OCI-LY7 (cell line): ENCODE data around the gene NCKAP5. TPM values are rescaled to one million over a fixed set of nuclear protein-coding genes. Genes with fewer than 3 reads are reported as not detected.

Experiments
- BruUV-seq: library from RNA; stranded (reverse); fragments of 400-500 nt; replicated peaks from 2 replicates; lab custom pipeline; 2021; lab: Mats Ljungman, UMichigan
- CTCF ChIA-PET: fragments of 300-600 bp; sonication (Branson Sonifier 250); formaldehyde crosslinking; loops from one replicate; lab custom pipeline; 2022; ENCODE audit warnings: antibody characterized with exemption; ENCODE audit not compliant: unreplicated experiment; lab: Charles Lee
- POLR2A ChIA-PET: fragments of 300-600 bp; sonication (Branson Sonifier 250); formaldehyde crosslinking; loops from one replicate; lab custom pipeline; 2022; ENCODE audit warnings: antibody characterized with exemption; lab: Charles Lee
- DNase-seq: peaks from one replicate; pipeline ENCODE4 v3.0.0-alpha.2; 2015; ENCODE audit warnings: low spot score
- H2AFZ ChIP-seq: fragments of 200-600 bp; sonication (generic), shearing (Covaris generic); 2 replicates; pipeline ENCODE4 v1.6.1; 2014; ENCODE audit warnings: mild to moderate bottlenecking, antibody characterized with exemption, low read length, moderate library complexity
- H3K27ac ChIP-seq: fragments of 200-600 bp; sonication (generic); 2 replicates; pipeline ENCODE4 v1.5.1; 2014; ENCODE audit warnings: mixed run types, low read depth, mild to moderate bottlenecking, moderate library complexity, low read length, inconsistent platforms; ENCODE audit not compliant: poor library complexity, severe bottlenecking
- H3K36me3 ChIP-seq: fragments of 200-600 bp; sonication (generic); 2 replicates; pipeline ENCODE4 v1.6.1; 2014; ENCODE audit warnings: mild to moderate bottlenecking, antibody characterized with exemption, low read length, moderate library complexity, mixed read lengths; ENCODE audit not compliant: insufficient read depth
- H3K4me1 ChIP-seq: fragments of 200-600 bp; sonication (generic); 2 replicates; pipeline ENCODE4 v1.5.1; 2014; ENCODE audit warnings: mild to moderate bottlenecking, low read length; ENCODE audit not compliant: insufficient read depth, poor library complexity, severe bottlenecking
- H3K4me2 ChIP-seq: fragments of 200-600 bp; sonication (generic); 2 replicates; pipeline ENCODE4 v1.6.1; 2014; ENCODE audit warnings: mild to moderate bottlenecking, low read length
- H3K4me3 ChIP-seq: fragments of 200-600 bp; sonication (generic); 2 replicates; pipeline ENCODE4 v1.5.1; 2014; ENCODE audit warnings: mild to moderate bottlenecking, low read depth, low read length; ENCODE audit not compliant: poor library complexity, severe bottlenecking
- H3K79me2 ChIP-seq: fragments of 200-600 bp; sonication (generic); 2 replicates; pipeline ENCODE4 v1.6.1; 2016; ENCODE audit warnings: low read depth, mild to moderate bottlenecking, low read length, moderate library complexity, mixed read lengths; ENCODE audit not compliant: insufficient read depth
- H3K9me2 ChIP-seq: fragments of 200-600 bp; sonication (generic); 2 replicates; pipeline ENCODE4 v1.6.1; 2016; ENCODE audit warnings: mild to moderate bottlenecking, low read length, mixed read lengths; ENCODE audit not compliant: insufficient read depth
- H3K9me3 ChIP-seq: fragments of 200-600 bp; sonication (generic); 2 replicates; pipeline ENCODE4 v1.6.1; 2014; ENCODE audit warnings: mild to moderate bottlenecking, mixed run types, low read length, mixed read lengths
- H4K20me1 ChIP-seq: fragments of 200-600 bp; sonication (generic); 2 replicates; pipeline ENCODE4 v1.6.1; 2014; ENCODE audit warnings: mild to moderate bottlenecking, antibody characterized with exemption, low read length, moderate library complexity, mixed read lengths; ENCODE audit not compliant: insufficient read depth
- CTCF ChIP-seq: fragments of 200-600 bp; sonication (generic); conservative IDR thresholded peaks from 2 replicates; pipeline ENCODE4 v1.5.1; 2014; ENCODE audit warnings: mild to moderate bottlenecking, antibody characterized with exemption, low read length, moderate library complexity, mixed read lengths
- EZH2phosphoT487 ChIP-seq: fragments of 200-600 bp; sonication (generic); IDR thresholded peaks from 2 replicates; pipeline ENCODE4 v1.6.1; 2018; ENCODE audit warnings: low read depth, borderline replicate concordance, mild to moderate bottlenecking, mixed run types, antibody characterized with exemption, low read length, moderate library complexity, mixed read lengths
- intact Hi-C: fragments of 100-400 bp; cut with micrococcal nuclease; formaldehyde crosslinking; loops from one replicate; pipeline ENCODE4 v1.10.0; 2022; ENCODE audit not compliant: unreplicated experiment
- total RNA-seq, 2 experiments: library from RNA; depleted of rRNA in 1 of 2; stranded (reverse); fragments of >200 nt in 1 of 2; shearing (Covaris generic) in 1 of 2; gene quantifications; 2 replicates each; pipeline ENCODE4 v1.2.3, GENCODE V29; 2014 to 2022

NCKAP5 gene
- total RNA-seq, 2 experiments from 2014 or later = not detected

- no peak for DNase-seq
- Histone ChIP-seq H4K20me1 (no peaks in the 10 kb centered on the region), H3K79me2 (no peaks in the 10 kb centered on the region), H3K27ac (no peak overlapping the region), H2AFZ (no peak overlapping the region), H3K4me1 (no peaks in the 10 kb centered on the region), H3K36me3 (no peaks in the 10 kb centered on the region), H3K4me3 (no peak overlapping the region), H3K9me2 (no peaks in the 10 kb centered on the region), H3K9me3 (no peaks in the 10 kb centered on the region), H3K4me2 (no peak overlapping the region)
- no peak for TF ChIP-seq CTCF
- no peak for TF ChIP-seq EZH2phosphoT487
- intact Hi-C loops = no loop called here
- POLR2A ChIA-PET = interaction anchor here (0.8 kb wide), 1 partner anchor 225 kb away, joined by 3 read pairs; no protein-coding TSS in a partner anchor
- BruUV-seq = no TSS peak
- CTCF ChIA-PET = no interaction called here
Observed at GRCh38 chr2:133012847-133013734, 555.2 kb downstream of the NCKAP5 start.

GRCh38 chr2:133004623-133005022, 563.6 kb downstream of the NCKAP5 start:
- Histone ChIP-seq H3K4me1 (no peaks in the 10 kb centered on the region), H3K79me2 (no peaks in the 10 kb centered on the region), H3K9me3 (no peaks in the 10 kb centered on the region), H4K20me1 (no peaks in the 10 kb centered on the region), H3K4me3 (no peak overlapping the region), H2AFZ (no peak overlapping the region), H3K36me3 (no peaks in the 10 kb centered on the region), H3K4me2 (no peak overlapping the region), H3K27ac (no peak overlapping the region), H3K9me2 (no peaks in the 10 kb centered on the region)
- POLR2A ChIA-PET = no interaction called here
- no peak for TF ChIP-seq CTCF
- TF ChIP-seq EZH2phosphoT487 = no peak
- intact Hi-C loops = no loop called here
- peak; percentile 7 for DNase-seq
- CTCF ChIA-PET = no interaction called here
- no TSS peak for BruUV-seq

GRCh38 chr2:132999421-132999820, 568.8 kb downstream of the NCKAP5 start:
- ChIA-PET POLR2A (no interaction called here), CTCF (no interaction called here)
- Histone ChIP-seq H3K79me2 (no peaks in the 10 kb centered on the region), H3K9me3 (no peaks in the 10 kb centered on the region), H4K20me1 (no peaks in the 10 kb centered on the region), H3K27ac (no peak overlapping the region), H2AFZ (no peak overlapping the region), H3K4me2 (no peak overlapping the region), H3K4me1 (no peaks in the 10 kb centered on the region), H3K4me3 (no peak overlapping the region), H3K9me2 (no peaks in the 10 kb centered on the region), H3K36me3 (no peaks in the 10 kb centered on the region)
- TF ChIP-seq CTCF = no peak
- TF ChIP-seq EZH2phosphoT487 = no peak
- BruUV-seq = no TSS peak
- DNase-seq = no peak
- intact Hi-C loops = no loop called here
